HG02840 (cell line): Measurements from ENCODE around the gene JARID2.
"Not testable (repeated sequence)": the region's sequence is repeated elsewhere in the genome, so short reads cannot be mapped to it uniquely, and the experiment has no call there.

Source experiments
- ATAC-seq: cut with Tn5 transposase; IDR thresholded peaks from one replicate; pipeline ENCODE4 v1.9.1; 2021; ENCODE audit warnings: mild to moderate bottlenecking, moderate library complexity, moderate number of reproducible peaks; ENCODE audit not compliant: unreplicated experiment, low FRiP score

JARID2 gene

GRCh38 chr6:15522856-15523529 is 277.1 kb downstream of the JARID2 start:
- no peak for ATAC-seq

- ATAC-seq = no peak
Measured at GRCh38 chr6:15523679-15524630, 278.1 kb downstream of the JARID2 start.

- ATAC-seq = no peak
Measured at GRCh38 chr6:15524861-15525401, 279.1 kb downstream of the JARID2 start.

GRCh38 chr6:15526212-15526701 is 280.4 kb downstream of the JARID2 start:
- no peak for ATAC-seq

GRCh38 chr6:15527838-15528617 is 282.2 kb downstream of the JARID2 start:
- no peak for ATAC-seq

GRCh38 chr6:15528870-15529269 is 283.0 kb downstream of the JARID2 start:
- ATAC-seq = no peak

GRCh38 chr6:15530411-15530810 is 284.5 kb downstream of the JARID2 start:
- ATAC-seq = no peak

GRCh38 chr6:15531973-15532372 is 286.1 kb downstream of the JARID2 start:
- ATAC-seq = no peak

DNA sequence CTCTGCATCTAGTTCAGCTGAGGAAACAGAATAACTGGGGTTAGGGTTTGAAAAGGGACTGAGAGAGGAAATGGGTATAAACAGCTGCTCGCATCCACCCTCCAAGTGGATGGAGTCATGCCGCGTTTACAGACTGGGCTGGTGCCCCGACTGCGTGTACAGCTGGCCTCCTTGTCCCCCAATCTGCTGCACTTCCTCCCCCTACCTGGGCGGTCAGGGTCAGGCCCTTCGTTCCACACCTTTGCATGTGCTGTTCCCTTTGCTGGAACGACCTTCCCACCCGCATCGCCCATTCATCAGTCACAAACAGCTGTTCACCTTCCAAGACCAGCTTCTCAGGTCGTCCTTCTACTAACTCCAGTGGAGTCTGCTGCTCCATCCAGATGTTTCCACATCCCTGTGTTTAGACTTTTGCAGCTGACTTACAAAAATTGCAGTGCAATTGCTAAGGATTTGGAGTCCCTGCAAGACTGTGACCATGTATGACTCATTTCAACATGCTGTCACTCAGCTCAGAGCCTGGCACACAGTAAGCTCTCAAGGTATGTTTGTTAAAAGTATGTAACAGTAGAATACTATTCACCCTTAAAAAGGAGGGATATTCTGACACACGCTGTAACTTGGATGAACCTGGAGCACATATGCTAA is 287.6 kb downstream of the JARID2 start:
- ATAC-seq = no peak

DNA sequence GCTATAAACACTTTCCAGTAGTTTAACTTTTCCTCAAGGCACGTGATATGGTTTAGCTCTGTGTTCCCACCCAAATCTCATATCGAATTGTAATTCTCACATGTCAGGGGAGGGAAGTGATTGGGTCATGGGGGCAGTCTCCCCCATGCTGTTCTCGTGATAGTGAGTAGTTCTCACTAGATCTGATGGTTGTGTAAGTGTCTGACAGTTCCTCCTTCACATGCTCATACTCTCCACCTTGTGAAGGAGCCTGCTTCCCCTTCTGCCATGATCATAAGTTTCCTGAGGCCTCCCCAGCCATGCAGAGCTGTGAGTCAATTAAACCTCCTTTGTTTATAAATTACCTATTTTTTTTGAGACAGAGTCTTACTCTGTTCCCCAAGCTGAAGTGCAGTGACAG is 289.1 kb downstream of the JARID2 start:
- ATAC-seq = no peak

GRCh38 chr6:15535495-15536197 is 289.8 kb downstream of the JARID2 start:
- no peak for ATAC-seq

GRCh38 chr6:15536198-15536955 is 290.5 kb downstream of the JARID2 start:
- ATAC-seq = no peak

DNA sequence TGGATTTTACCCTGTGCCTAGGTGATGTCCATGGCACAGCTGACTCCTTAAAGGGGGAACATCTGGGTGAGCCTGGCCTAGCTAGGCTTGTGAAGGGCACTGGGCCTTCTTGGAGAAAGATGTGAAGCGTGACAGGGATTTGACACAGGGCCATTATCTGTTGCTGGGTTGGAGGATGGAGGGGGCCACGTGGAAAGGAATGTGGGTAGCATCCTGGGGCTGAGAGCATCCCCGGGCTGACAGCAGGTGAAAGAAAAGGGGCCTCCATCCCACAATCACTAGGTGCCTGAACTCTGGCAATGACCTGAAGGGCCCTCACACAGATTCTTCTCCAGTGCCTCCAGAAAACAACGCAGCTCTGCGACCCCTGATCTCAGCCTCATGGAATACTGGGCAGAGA is 292.2 kb downstream of the JARID2 start:
- no peak for ATAC-seq

DNA sequence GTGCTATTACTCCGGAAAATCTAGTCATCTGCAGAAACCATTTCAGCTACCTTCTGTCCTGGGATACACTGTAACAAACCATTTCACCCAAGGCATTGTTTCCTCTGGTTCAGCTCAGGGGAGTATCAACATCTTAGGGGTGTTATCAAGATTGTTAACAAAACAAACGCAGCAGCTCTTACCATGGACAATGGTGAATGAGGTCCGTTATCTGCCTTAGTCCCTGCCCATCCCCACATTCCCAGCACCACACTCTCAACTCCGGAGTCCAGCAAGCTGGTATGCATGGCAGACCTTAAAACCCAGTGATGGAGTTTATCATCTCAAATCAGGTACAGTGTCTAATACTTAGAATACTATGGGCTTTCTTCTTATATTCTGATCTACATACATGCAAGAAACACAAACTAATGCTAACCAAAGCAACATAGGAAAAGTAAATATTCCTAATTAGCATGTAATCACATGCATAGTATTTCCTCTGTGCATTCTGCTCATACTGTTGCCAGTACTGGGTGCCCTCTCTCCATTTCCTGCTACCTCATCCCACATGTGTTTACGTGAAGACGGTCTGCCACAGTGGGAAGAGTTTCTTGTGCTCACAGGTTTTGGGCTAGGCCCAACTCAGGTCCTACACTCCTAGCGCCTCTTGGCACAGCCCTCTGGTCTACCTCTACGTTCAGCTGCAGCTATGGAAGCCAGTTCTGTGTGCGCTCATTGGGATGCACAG is 293.1 kb downstream of the JARID2 start:
- no peak for ATAC-seq

GRCh38 chr6:15539722-15540270 is 293.9 kb downstream of the JARID2 start:
- ATAC-seq = no peak

DNA sequence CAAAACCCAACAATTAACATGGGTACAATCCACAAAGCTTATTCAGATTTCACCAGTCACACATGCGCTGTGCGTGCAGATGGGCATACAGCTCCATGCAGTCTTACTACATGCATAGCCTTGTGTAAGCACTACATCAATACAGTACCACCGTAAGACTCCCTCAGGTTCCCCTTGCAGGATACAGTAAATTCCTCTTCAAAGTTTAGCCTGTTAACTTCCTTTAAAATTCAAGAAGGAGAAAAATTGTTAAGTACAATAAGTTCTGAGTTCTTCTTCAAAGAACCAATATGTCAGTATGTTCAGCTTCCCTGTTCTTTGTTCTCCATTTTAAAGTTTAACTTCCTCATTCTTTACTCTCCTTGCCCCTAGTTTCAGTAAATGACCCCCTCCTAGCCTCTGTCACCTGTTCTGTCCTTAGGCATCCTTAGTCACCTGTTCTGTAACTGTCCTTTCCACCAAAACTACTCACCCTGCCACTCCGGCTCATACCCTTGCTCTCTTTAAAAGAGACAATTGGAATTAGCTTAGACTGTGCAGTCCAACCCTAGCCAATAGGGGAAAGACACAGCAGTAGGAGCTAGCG is 297.6 kb downstream of the JARID2 start:
- not testable (repeated sequence) for ATAC-seq

- ATAC-seq = no peak
Measured at GRCh38 chr6:15544321-15544900, 298.5 kb downstream of the JARID2 start.
